Measurements from ENCODE around the gene CACNA1H. TPM values are rescaled to one million over a fixed set of nuclear protein-coding genes. Genes with fewer than 3 reads are reported as not detected.

Gene CACNA1H
- total RNA-seq, 1 donor from 2014 or later, result 6.7 TPM

- no peak for DNase-seq (ENCODE audit: low read depth)
- H3K36me3 ChIP-seq (ENCODE audit: control insufficient read depth, insufficient read depth, low read length), result no peaks in the 10 kb centered on the region
- TF ChIP-seq CTCF (IDR thresholded peaks at IDR 0.05; ENCODE audit: insufficient read depth, low read length, poor library complexity, severe bottlenecking), result no peak
- no peak overlapping the region for H3K4me3 ChIP-seq (ENCODE audit: low read depth, low read length)
- peaks cover 2% of the 10 kb centered on the region for H3K27me3 ChIP-seq (ENCODE audit: control insufficient read depth, insufficient read depth, low read length)
These were observed 52.0 kb downstream of the CACNA1H start for GRCh38 chr16:1204933-1205332.

GRCh38 chr16:1206326-1206725, 53.4 kb downstream of the CACNA1H start:
- Histone ChIP-seq H3K27me3 (ENCODE audit: control insufficient read depth, insufficient read depth, low read length) (peaks cover 2% of the 10 kb centered on the region), H3K36me3 (ENCODE audit: control insufficient read depth, insufficient read depth, low read length) (no peaks in the 10 kb centered on the region)
- TF ChIP-seq CTCF (IDR thresholded peaks at IDR 0.05; ENCODE audit: insufficient read depth, low read length, poor library complexity, severe bottlenecking), result no peak

GRCh38 chr16:1206786-1207185, 53.9 kb downstream of the CACNA1H start:
- Histone ChIP-seq H3K27me3 (ENCODE audit: control insufficient read depth, insufficient read depth, low read length) (peaks cover 2% of the 10 kb centered on the region), H3K36me3 (ENCODE audit: control insufficient read depth, insufficient read depth, low read length) (no peaks in the 10 kb centered on the region), H3K4me3 (ENCODE audit: low read depth, low read length) (no peak overlapping the region)
- TF ChIP-seq CTCF (IDR thresholded peaks at IDR 0.05; ENCODE audit: insufficient read depth, low read length, poor library complexity, severe bottlenecking), result no peak
- DNase-seq (ENCODE audit: low read depth), result no peak

More at GRCh38 chr16:1206326-1206725, 53.4 kb downstream of the CACNA1H start:
- no peak for DNase-seq (ENCODE audit: low read depth)
- no peak overlapping the region for H3K4me3 ChIP-seq (ENCODE audit: low read depth, low read length)

GRCh38 chr16:1208239-1208830, 55.4 kb downstream of the CACNA1H start:
- H3K27me3 ChIP-seq (ENCODE audit: control insufficient read depth, insufficient read depth, low read length), result peaks cover 2% of the 10 kb centered on the region
- H3K4me3 ChIP-seq (ENCODE audit: low read depth, low read length), result no peak overlapping the region
- no peak for TF ChIP-seq CTCF (IDR thresholded peaks at IDR 0.05; ENCODE audit: insufficient read depth, low read length, poor library complexity, severe bottlenecking)
- no peak for DNase-seq (ENCODE audit: low read depth)
- no peaks in the 10 kb centered on the region for H3K36me3 ChIP-seq (ENCODE audit: control insufficient read depth, insufficient read depth, low read length)

- no peak for DNase-seq (ENCODE audit: low read depth)
- Histone ChIP-seq H3K36me3 (ENCODE audit: control insufficient read depth, insufficient read depth, low read length) (no peaks in the 10 kb centered on the region), H3K4me3 (ENCODE audit: low read depth, low read length) (no peak overlapping the region), H3K27me3 (ENCODE audit: control insufficient read depth, insufficient read depth, low read length) (peaks cover 2% of the 10 kb centered on the region)
- TF ChIP-seq CTCF (IDR thresholded peaks at IDR 0.05; ENCODE audit: insufficient read depth, low read length, poor library complexity, severe bottlenecking), result no peak
These were observed 56.2 kb downstream of the CACNA1H start for GRCh38 chr16:1209081-1209480.

GRCh38 chr16:1210461-1210860, 57.6 kb downstream of the CACNA1H start:
- Histone ChIP-seq H3K4me3 (ENCODE audit: low read depth, low read length) (no peak overlapping the region), H3K27me3 (ENCODE audit: control insufficient read depth, insufficient read depth, low read length) (no peaks in the 10 kb centered on the region), H3K36me3 (ENCODE audit: control insufficient read depth, insufficient read depth, low read length) (no peaks in the 10 kb centered on the region)
- DNase-seq (ENCODE audit: low read depth), result no peak
- no peak for TF ChIP-seq CTCF (IDR thresholded peaks at IDR 0.05; ENCODE audit: insufficient read depth, low read length, poor library complexity, severe bottlenecking)
